Body of pancreas (tissue), 4 donors: ENCODE data around the gene C15orf40.

ENCODE experiments used
- POLR2A ChIP-seq, 3 donors: fragments of 450-650 bp; IDR thresholded peaks; one replicate each; pipeline ENCODE4 v1.6.1; 2016; ENCODE audit warnings: antibody characterized with exemption in 3 of 3, mild to moderate bottlenecking in 2 of 3
- TF ChIP-seq, protein P1 (sequence below), 7 experiments: fragments of 450-650 bp in 4 of 7; fragments of 200-600 bp in 3 of 7; sonication (generic) in 3 of 7; IDR thresholded peaks; one replicate each; pipeline ENCODE4 v1.5.1; 2016 to 2019; ENCODE audit warnings: antibody characterized with exemption in 7 of 7

DNA sequence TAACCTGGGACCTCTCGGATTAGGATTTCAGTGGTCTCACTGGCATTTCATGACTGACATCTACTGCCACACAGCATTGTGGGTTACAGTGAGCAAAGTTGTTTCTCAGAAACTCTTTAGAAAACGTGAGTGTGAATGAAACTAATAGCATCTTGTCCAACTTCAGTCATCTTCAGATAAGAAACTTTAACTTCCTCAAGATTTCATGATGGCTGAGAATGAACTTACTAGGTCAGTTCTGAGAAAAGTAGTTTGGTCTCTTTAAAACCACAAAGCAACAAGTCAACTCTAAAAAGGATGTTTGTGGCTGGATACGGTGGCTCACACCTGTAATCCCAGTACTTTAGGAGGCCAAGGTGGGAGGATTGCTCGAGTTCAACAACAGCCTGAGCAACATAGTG lies 44.8 kb downstream of the C15orf40 start:
- TF ChIP-seq, protein P1, sequence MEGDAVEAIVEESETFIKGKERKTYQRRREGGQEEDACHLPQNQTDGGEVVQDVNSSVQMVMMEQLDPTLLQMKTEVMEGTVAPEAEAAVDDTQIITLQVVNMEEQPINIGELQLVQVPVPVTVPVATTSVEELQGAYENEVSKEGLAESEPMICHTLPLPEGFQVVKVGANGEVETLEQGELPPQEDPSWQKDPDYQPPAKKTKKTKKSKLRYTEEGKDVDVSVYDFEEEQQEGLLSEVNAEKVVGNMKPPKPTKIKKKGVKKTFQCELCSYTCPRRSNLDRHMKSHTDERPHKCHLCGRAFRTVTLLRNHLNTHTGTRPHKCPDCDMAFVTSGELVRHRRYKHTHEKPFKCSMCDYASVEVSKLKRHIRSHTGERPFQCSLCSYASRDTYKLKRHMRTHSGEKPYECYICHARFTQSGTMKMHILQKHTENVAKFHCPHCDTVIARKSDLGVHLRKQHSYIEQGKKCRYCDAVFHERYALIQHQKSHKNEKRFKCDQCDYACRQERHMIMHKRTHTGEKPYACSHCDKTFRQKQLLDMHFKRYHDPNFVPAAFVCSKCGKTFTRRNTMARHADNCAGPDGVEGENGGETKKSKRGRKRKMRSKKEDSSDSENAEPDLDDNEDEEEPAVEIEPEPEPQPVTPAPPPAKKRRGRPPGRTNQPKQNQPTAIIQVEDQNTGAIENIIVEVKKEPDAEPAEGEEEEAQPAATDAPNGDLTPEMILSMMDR (IDR thresholded peaks at IDR 0.05): no peak
- TF ChIP-seq POLR2A (IDR thresholded peaks at IDR 0.05): no peak
